GM12865 (cell line): Measurements from ENCODE around the gene RAD52.

Experiments
- DNase-seq: peaks from one replicate; pipeline ENCODE4 v3.0.0; 2010; ENCODE audit warnings: low read depth
- H3K4me3 ChIP-seq: 2 replicates; pipeline ENCODE4 v1.5.1; 2011; ENCODE audit warnings: mild to moderate bottlenecking, low read depth, low read length, control low read depth
- CTCF ChIP-seq: IDR thresholded peaks from 2 replicates; pipeline ENCODE4 v1.5.1; 2011; ENCODE audit warnings: low read length, control low read depth, low read depth, inconsistent platforms; ENCODE audit not compliant: insufficient read depth; ENCODE audit errors: missing control alignments

RAD52 gene

GRCh38 chr12:865614-866013, 83.9 kb downstream of the RAD52 start:
- no peak for TF ChIP-seq CTCF
- H3K4me3 ChIP-seq: no peak overlapping the region
- DNase-seq: no peak

GRCh38 chr12:863285-863684, 86.2 kb downstream of the RAD52 start:
- no peak for TF ChIP-seq CTCF
- no peak overlapping the region for H3K4me3 ChIP-seq
- no peak for DNase-seq

- DNase-seq: no peak
- no peak for TF ChIP-seq CTCF
- H3K4me3 ChIP-seq: no peak overlapping the region
Observed at GRCh38 chr12:862303-862911, 87.1 kb downstream of the RAD52 start.
